ENCODE data around the gene FOXN3.

The FOXN3 gene

DNA sequence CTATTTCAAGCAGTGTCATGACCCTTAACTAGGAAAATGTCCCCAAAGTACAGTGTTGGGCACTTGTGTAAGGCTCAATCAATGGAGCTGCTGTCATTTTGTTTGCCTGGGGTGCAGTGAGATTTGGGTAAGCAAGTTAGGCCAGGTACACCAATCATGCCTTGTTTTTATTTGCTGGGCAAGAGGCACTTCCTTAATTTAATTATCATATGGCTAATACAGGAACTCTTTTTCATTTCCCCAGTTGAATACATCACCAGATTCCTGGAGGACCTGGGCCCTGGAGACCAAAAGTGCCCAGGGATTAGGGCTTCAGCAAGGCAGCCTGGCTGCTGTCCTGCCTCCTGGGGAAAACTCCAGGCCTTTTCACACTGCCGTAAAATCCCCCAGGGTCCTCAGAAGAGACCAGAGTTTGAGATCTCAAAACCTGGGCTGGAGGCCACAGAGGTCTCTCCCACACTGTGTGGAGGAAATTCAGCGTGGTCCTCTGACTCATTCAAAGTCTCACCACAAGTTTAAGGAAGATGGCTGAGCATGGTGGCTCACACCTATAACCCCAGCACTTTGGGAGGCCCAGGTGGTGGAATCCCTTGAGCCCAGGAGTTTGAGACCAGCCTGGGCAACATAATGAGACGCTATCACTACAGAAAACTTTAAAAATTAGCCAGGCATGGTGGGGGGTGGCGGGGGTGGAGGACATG is 28.4 kb upstream of the FOXN3 start:
- Histone ChIP-seq H3K27ac (ENCODE audit: low read length) (no peak overlapping the region), H3K36me3 (ENCODE audit: control insufficient read depth in 1 of 2, insufficient read depth in 2 of 2, low read length in 2 of 2) (no peaks in the 10 kb centered on the region)

DNA sequence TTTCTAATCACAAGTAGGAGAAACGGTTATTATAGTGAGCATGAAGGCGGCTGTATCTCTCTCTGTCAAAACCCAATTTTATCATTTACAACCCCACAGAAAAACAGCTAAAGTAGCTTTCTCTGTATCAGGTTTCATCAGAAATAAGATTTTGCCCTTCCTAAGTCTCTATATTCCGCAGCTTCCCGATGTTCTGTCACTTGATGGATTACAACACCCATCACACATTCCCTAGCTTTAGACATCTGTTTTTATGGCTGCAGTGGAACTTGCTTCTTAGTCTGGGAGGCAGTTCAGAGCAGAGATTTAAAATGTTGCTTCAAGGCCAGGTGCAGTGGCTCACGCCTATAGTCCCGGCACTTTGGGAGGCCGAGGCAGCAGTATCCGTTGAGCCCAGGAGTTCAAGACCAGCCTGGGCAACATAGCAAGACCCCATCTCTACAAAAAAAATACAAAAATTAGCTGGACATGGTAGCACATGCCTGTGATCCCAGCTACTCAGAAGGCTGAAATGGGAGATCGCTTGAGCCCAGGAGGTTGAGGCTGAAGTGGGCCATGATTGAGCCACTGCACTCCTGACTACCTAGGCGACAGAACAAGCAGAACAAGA is 27.6 kb upstream of the FOXN3 start:
- no peak overlapping the region for H3K27ac ChIP-seq (ENCODE audit: low read length)
- no peak overlapping the region for H3K4me3 ChIP-seq (ENCODE audit: low read depth in 1 of 2, low read length in 2 of 2)
- H3K9me3 ChIP-seq (ENCODE audit: control insufficient read depth in 1 of 2, low read length in 2 of 2), result no peaks in the 10 kb centered on the region
- no peaks in the 10 kb centered on the region for H3K36me3 ChIP-seq (ENCODE audit: control insufficient read depth in 1 of 2, insufficient read depth in 2 of 2, low read length in 2 of 2)
- no peaks in the 10 kb centered on the region for H3K27me3 ChIP-seq (ENCODE audit: low read depth, low read length)
- H3K4me1 ChIP-seq (ENCODE audit: control insufficient read depth in 1 of 2, insufficient read depth in 2 of 2, low read length in 2 of 2), result peaks cover 0 to 4% of the 10 kb centered on the region in 2 donors

More for the DNA sequence above, 28.4 kb upstream of the FOXN3 start:
- Histone ChIP-seq H3K4me1 (ENCODE audit: control insufficient read depth in 1 of 2, insufficient read depth in 2 of 2, low read length in 2 of 2) (peaks cover 0 to 4% of the 10 kb centered on the region in 2 donors), H3K9me3 (ENCODE audit: control insufficient read depth in 1 of 2, low read length in 2 of 2) (no peaks in the 10 kb centered on the region), H3K27me3 (ENCODE audit: low read depth, low read length) (no peaks in the 10 kb centered on the region), H3K4me3 (ENCODE audit: low read depth in 1 of 2, low read length in 2 of 2) (no peak overlapping the region)

DNA sequence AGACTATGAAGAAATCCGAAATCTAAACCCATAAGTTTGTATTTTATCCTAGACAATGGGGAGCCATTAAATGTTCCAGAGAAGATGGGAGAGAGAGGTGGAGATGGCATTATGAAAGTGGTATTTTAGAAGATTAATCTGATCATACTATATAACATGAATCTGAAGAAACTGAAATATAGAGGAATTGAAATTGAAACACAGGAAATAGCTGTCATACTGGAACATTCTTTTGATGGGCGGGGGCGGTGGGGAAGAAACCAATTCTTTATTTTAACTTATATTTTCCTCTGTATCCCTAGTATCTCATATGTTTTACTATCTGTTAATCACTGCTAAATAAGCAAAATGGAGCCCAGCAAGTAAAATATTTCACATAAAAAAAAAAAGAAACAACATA is 27.0 kb upstream of the FOXN3 start:
- Histone ChIP-seq H3K27me3 (ENCODE audit: low read depth, low read length) (no peaks in the 10 kb centered on the region), H3K4me3 (ENCODE audit: low read depth in 1 of 2, low read length in 2 of 2) (no peak overlapping the region), H3K4me1 (ENCODE audit: control insufficient read depth in 1 of 2, insufficient read depth in 2 of 2, low read length in 2 of 2) (peaks cover 0 to 4% of the 10 kb centered on the region in 2 donors), H3K9me3 (ENCODE audit: control insufficient read depth in 1 of 2, low read length in 2 of 2) (no peaks in the 10 kb centered on the region), H3K27ac (ENCODE audit: low read length) (no peak overlapping the region), H3K36me3 (ENCODE audit: control insufficient read depth in 1 of 2, insufficient read depth in 2 of 2, low read length in 2 of 2) (no peaks in the 10 kb centered on the region)

DNA sequence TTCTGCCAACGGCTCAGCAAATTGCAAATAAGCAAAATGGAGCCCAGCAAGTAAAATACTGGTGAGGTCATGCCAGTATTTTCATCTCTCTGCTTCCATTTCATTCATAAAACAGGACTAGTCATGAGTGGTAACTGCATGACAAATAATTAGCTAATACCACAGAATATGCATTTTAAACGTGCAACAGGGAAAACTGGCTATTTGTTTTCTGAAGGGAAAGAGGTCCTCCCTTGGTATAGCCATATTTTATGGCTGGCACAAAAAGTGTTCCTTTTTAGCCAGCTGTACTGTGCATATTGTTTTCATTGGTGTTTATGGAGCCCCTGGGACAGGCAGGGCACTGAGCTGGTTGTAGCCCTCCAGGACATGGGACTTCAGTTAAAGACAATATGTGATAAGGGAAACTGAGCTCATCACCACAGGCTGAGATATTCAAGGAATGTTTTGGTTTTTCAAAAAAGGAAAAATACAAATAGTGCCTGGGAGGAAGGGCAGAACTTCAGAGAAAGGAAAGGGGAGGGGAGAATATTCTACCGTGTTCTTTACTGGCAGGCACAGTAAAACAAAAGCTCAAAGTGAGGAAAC is 26.1 kb upstream of the FOXN3 start:
- H3K27ac ChIP-seq (ENCODE audit: low read length), result no peak overlapping the region
- H3K27me3 ChIP-seq (ENCODE audit: low read depth, low read length), result no peaks in the 10 kb centered on the region
- no peaks in the 10 kb centered on the region for H3K9me3 ChIP-seq (ENCODE audit: control insufficient read depth in 1 of 2, low read length in 2 of 2)
- no peak overlapping the region for H3K4me3 ChIP-seq (ENCODE audit: low read depth in 1 of 2, low read length in 2 of 2)
- H3K4me1 ChIP-seq (ENCODE audit: control insufficient read depth in 1 of 2, insufficient read depth in 2 of 2, low read length in 2 of 2), result peaks cover 0 to 4% of the 10 kb centered on the region in 2 donors
- no peaks in the 10 kb centered on the region for H3K36me3 ChIP-seq (ENCODE audit: control insufficient read depth in 1 of 2, insufficient read depth in 2 of 2, low read length in 2 of 2)

DNA sequence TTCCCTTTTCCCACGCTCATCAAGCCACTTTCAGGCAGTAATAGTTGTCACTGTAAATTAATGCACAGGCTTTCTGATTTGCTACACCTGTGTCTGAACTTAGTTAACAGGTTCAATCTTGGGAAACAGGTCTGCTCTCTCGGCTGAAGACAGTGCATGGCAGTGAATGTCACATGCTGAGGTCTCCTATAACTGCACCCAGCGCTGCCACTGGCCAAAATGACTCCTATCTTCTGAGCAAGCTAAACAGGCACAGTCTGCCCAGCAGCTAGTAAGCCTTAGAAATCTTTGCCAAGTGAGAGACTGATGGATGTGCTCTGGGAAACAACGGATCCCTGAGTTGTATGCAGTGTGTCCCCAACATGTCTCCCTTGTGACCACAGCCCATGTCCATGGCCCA is 25.2 kb upstream of the FOXN3 start:
- Histone ChIP-seq H3K27me3 (ENCODE audit: low read depth, low read length) (no peaks in the 10 kb centered on the region), H3K9me3 (ENCODE audit: control insufficient read depth in 1 of 2, low read length in 2 of 2) (no peaks in the 10 kb centered on the region), H3K4me1 (ENCODE audit: control insufficient read depth in 1 of 2, insufficient read depth in 2 of 2, low read length in 2 of 2) (peaks cover 0 to 4% of the 10 kb centered on the region in 2 donors), H3K4me3 (ENCODE audit: low read depth in 1 of 2, low read length in 2 of 2) (no peak overlapping the region), H3K36me3 (ENCODE audit: control insufficient read depth in 1 of 2, insufficient read depth in 2 of 2, low read length in 2 of 2) (no peaks in the 10 kb centered on the region), H3K27ac (ENCODE audit: low read length) (no peak overlapping the region)

DNA sequence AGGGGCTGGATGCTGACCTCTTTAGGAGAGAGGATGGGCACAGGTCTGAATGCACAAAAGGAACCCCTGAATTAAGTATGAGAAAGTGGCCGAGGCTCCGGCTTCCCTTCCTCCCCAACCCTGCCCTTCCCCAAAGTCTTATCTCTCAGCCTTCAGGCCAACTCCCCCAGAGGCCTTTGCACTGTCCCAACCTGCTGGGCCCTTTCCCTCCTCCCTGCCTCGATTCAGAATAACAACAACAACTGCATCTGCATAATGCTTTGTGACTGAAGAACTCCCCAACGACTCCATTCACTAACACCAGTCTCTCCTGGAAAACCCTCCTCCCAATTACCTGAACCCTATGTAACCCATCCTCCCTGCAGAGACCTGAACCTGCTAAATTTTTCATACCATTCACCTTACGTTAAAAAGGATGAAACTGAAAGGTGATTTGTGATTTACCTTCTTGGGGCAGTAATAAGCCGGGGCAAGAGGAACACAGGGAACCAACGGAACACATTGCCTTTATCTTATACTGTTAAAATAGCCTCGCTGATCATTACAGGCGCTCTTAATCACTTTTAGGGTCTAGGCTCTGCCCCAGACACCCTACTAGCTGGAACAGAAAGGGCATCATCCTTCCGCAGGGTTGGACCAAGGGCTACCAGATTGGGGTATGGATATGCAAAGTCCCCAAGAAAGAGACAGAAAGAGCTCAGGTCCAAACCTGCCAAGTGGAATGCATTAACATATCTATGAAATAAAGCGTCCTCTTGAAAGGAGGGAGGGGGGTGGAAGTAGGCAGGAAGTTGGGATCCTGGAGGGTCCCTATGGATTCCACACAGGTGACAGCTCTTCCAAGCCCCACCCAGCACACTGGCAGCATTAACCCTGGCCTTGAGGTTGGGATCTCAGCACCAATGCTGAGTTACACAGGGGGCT is 24.2 kb upstream of the FOXN3 start:
- no peak overlapping the region for H3K4me3 ChIP-seq (ENCODE audit: low read depth in 1 of 2, low read length in 2 of 2)
- H3K9me3 ChIP-seq (ENCODE audit: control insufficient read depth in 1 of 2, low read length in 2 of 2), result no peaks in the 10 kb centered on the region
- H3K36me3 ChIP-seq (ENCODE audit: control insufficient read depth in 1 of 2, insufficient read depth in 2 of 2, low read length in 2 of 2), result no peaks in the 10 kb centered on the region
- H3K4me1 ChIP-seq (ENCODE audit: control insufficient read depth in 1 of 2, insufficient read depth in 2 of 2, low read length in 2 of 2), result peaks cover 0 to 4% of the 10 kb centered on the region in 2 donors
- no peaks in the 10 kb centered on the region for H3K27me3 ChIP-seq (ENCODE audit: low read depth, low read length)
- H3K27ac ChIP-seq (ENCODE audit: low read length), result no peak overlapping the region

DNA sequence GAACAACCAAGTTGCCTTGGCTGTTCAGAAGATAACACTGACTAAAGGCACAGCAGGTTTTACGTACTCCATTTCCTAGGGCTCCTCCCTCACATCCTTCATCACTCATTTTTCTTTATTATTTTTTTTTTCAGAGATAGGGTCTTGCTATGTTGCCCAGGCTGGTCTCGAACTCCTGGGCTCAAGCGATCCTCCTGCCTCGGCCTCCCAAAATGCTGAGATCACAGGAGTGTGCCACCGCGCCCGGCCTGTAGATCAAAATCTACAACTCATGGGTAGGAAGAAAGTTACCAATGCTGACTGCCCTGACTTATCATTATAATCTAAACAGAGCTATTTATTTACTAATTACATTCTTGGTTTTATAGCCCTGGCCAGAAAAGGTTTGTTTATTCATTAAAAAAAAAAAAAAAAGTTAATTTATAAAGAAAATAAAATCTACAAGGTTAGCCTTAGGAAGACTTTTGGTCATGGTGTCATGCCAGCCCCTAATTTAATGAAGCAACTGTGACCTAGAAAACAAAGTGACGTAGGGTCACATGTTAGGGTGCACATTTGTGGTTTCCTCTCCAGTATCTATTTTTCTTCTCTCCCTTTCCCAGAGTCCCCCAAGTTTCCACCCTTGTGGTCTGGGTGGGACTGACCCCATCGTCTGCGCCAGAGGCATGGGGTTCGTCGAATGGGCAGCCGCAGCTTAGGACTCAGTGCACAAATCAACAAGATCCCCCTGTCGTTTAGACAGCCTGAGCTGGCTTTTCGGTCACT is 19.0 kb upstream of the FOXN3 start:
- no peak overlapping the region for H3K4me3 ChIP-seq (ENCODE audit: low read depth in 1 of 2, low read length in 2 of 2)
- H3K27ac ChIP-seq (ENCODE audit: low read length), result no peak overlapping the region
- no peaks in the 10 kb centered on the region for H3K9me3 ChIP-seq (ENCODE audit: control insufficient read depth in 1 of 2, low read length in 2 of 2)
- no peaks in the 10 kb centered on the region for H3K27me3 ChIP-seq (ENCODE audit: low read depth, low read length)
- H3K36me3 ChIP-seq (ENCODE audit: control insufficient read depth in 1 of 2, insufficient read depth in 2 of 2, low read length in 2 of 2), result no peaks in the 10 kb centered on the region
- peaks cover 0 to 4% of the 10 kb centered on the region in 2 donors for H3K4me1 ChIP-seq (ENCODE audit: control insufficient read depth in 1 of 2, insufficient read depth in 2 of 2, low read length in 2 of 2)

DNA sequence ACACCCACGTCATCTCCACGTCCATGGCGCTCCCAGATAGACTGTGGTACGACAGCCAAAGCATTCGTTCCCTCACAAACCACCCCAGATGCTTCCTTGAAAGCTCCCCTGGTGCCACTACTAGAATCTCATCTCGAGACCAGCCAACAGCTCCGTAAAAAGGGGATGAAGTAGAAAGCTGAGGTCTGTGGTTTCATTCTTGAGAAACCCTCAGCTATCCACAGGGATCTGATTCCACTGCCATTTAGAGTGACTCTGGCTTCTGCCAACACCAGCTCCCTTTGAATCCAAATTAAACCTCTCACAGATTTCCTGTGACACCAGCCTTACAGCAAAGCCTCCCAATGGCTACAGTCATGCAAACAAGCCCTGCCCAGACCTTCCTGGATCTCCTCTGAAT is 18.5 kb upstream of the FOXN3 start:
- Histone ChIP-seq H3K4me1 (ENCODE audit: control insufficient read depth in 1 of 2, insufficient read depth in 2 of 2, low read length in 2 of 2) (peaks cover 0 to 4% of the 10 kb centered on the region in 2 donors), H3K9me3 (ENCODE audit: control insufficient read depth in 1 of 2, low read length in 2 of 2) (no peaks in the 10 kb centered on the region), H3K27ac (ENCODE audit: low read length) (no peak overlapping the region), H3K36me3 (ENCODE audit: control insufficient read depth in 1 of 2, insufficient read depth in 2 of 2, low read length in 2 of 2) (no peaks in the 10 kb centered on the region), H3K4me3 (ENCODE audit: low read depth in 1 of 2, low read length in 2 of 2) (no peak overlapping the region), H3K27me3 (ENCODE audit: low read depth, low read length) (no peaks in the 10 kb centered on the region)

DNA sequence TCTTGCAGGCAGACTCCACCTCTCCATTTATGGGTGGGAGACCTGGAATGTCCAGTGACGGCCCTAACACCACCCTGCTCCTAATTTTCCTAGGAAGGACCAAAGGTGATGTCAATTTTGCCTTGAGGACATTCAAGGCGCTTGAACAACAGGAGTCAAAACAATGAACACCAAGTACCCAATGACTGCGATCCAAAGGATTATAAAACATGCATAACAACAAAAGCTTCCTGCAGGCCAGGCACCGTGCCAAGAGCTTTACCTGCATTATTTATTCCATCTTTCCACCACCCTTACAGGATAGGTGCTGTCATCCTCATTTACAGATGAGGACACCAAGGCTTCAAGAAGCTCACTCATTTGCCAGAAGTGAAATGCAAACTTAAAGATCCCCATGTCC is 15.2 kb upstream of the FOXN3 start:
- no peak overlapping the region for H3K4me3 ChIP-seq (ENCODE audit: low read depth in 1 of 2, low read length in 2 of 2)
- H3K36me3 ChIP-seq (ENCODE audit: control insufficient read depth in 1 of 2, insufficient read depth in 2 of 2, low read length in 2 of 2), result no peaks in the 10 kb centered on the region
- no peaks in the 10 kb centered on the region for H3K27me3 ChIP-seq (ENCODE audit: low read depth, low read length)
- no peak overlapping the region for H3K27ac ChIP-seq (ENCODE audit: low read length)
- H3K4me1 ChIP-seq (ENCODE audit: control insufficient read depth in 1 of 2, insufficient read depth in 2 of 2, low read length in 2 of 2), result peaks cover 9 to 24% of the 10 kb centered on the region in 2 donors
- no peaks in the 10 kb centered on the region for H3K9me3 ChIP-seq (ENCODE audit: control insufficient read depth in 1 of 2, low read length in 2 of 2)

DNA sequence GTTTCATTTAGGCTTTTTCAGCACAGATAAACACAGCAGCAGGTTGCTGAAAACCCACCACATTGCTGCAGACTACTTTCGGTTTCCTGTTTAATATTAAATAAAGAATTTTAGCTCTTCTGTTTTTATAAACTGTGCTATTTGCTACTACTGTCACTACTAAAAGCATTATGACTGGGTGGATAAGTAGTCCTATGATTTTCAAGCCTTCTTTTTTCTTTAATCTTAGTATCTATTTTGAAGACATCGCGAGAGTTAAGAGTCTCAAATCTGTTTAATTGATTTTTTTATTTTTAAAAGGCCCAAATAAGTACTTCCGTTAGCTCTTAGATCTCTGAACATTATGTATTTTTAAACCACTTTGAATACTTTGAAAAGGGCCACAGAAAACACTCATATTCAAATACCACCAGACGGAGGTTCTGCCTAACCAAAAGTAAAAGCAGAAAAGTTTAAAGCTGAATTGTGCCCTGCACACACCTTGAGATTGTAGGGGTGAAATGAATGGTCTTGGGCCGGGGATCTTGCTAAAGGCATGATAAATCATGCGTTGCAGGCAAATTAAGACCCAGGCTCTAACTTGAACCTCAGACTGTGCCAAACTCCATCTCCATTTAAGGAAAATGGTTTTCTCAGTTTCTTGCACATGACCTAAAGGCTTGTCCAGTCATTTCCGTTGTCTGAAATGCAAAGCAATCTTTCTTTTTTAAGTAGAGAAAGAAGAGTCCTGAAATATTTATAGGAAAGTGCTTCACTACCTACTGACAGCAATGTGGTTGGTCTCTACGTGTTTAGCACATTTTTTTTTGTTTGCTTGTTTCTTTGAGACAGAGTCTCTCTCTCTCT is 13.6 kb upstream of the FOXN3 start:
- H3K9me3 ChIP-seq (ENCODE audit: control insufficient read depth in 1 of 2, low read length in 2 of 2), result no peaks in the 10 kb centered on the region
- peak overlapping the region; percentile 34 to 57 for H3K4me3 ChIP-seq (ENCODE audit: low read depth in 1 of 2, low read length in 2 of 2)
- H3K36me3 ChIP-seq (ENCODE audit: control insufficient read depth in 1 of 2, insufficient read depth in 2 of 2, low read length in 2 of 2), result no peaks in the 10 kb centered on the region
- no peaks in the 10 kb centered on the region for H3K27me3 ChIP-seq (ENCODE audit: low read depth, low read length)
- H3K27ac ChIP-seq (ENCODE audit: low read length), result peak overlapping the region; percentile 93
- H3K4me1 ChIP-seq (ENCODE audit: control insufficient read depth in 1 of 2, insufficient read depth in 2 of 2, low read length in 2 of 2), result peaks cover 9 to 24% of the 10 kb centered on the region in 2 donors
